Measurements from ENCODE around the gene NUBP2.
"Not testable (repeated sequence)": the region's sequence is repeated elsewhere in the genome, so short reads cannot be mapped to it uniquely, and the experiment has no call there.

The NUBP2 gene

DNA sequence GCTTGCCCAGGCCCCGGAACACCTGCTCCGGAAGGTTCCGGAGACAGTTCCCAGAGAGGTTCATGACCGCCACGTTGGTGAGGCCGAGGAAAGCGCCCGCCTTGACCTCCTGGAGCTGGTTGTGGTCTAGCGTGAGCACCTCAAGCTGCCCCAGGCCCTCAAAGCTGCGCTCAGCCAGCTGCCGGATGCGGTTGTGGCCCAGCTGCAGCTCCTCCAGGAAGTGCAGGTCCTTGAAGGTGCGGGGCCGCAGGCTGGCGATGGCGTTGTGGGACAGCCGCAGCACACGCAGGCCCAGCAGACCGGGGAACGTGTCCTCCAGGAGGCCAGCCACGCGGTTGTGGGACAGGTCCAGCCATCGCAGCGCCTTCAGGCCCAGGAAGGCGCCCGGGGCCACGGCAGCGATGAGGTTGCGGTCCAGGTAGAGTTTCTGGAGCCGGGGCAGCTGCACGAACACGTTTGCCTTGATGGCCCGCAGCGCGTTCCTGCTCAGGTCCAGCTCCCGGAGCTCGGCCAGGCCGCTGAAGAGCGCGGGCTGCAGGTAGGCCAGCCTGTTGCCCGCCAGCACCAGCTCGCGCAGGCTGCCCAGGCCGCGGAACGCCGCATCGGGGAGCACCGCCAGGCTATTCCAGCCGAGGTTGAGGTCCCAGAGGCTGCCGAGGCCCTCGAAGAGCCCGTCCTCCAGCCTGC, 8.6 kb downstream of the NUBP2 start:
- H3K36me3 ChIP-seq (ENCODE audit: control insufficient read depth in 1 of 2, insufficient read depth in 2 of 2, low read length in 2 of 2) = peaks cover 0 to 30% of the 10 kb centered on the region in 2 donors
- H3K4me3 ChIP-seq (ENCODE audit: low read depth in 1 of 2, low read length in 2 of 2) = no peak overlapping the region
- H3K9me3 ChIP-seq (ENCODE audit: control insufficient read depth in 1 of 2, low read length in 2 of 2) = no peaks in the 10 kb centered on the region
- H3K9ac ChIP-seq (ENCODE audit: low read depth in 1 of 2, low read length in 2 of 2) = no peak overlapping the region
- no peak overlapping the region for H3K27ac ChIP-seq (ENCODE audit: low read depth, low read length)
- H3K27me3 ChIP-seq (ENCODE audit: control insufficient read depth in 1 of 2, insufficient read depth in 2 of 2, low read length in 2 of 2) = no peaks in the 10 kb centered on the region
- H3K4me1 ChIP-seq (ENCODE audit: control insufficient read depth in 1 of 2, insufficient read depth in 2 of 2, low read length in 2 of 2) = no peaks in the 10 kb centered on the region

DNA sequence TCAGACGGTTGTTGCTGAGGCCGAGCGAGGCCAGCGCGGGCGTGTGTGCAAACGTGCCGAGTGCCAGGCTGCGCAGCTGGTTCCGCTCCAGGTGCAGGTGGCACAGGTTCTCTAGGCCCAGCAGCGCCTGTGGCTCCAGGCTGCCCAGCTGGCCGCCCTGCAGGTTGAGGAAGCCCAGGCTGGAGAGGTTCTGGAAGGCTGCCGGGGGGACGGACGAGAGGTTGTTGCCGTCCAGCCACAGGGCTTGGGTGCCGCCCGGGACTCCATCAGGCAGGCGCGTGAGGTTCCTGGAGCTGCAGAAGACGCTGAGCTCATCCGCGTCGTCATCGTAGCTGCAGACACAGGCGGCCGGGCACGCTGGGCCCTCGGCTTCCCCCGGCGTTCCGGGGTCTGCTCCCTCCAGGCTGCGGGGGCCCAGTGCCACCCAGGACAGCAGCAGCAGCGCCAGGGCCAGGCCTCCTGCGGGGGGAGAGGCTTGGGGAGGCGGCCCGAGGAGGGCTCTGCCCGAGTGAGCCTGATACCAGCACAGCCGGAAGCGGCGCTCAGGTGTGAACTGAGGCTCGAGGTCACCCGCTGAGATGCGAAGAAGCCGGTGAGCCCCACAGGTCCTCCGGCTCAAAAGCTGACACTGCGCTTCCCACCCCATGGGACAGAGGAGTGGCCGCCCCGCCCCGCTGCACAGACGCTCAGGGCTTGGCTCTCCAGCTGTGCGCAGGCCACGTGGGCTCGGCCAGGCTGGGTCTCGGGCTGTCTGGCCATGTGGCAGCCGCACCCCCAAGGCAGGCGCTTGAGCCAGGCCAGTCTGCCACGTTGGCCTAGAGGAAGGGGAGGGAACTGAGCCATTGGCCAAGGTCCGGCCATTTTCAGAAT, 9.4 kb downstream of the NUBP2 start:
- Histone ChIP-seq H3K36me3 (ENCODE audit: control insufficient read depth in 1 of 2, insufficient read depth in 2 of 2, low read length in 2 of 2) (peaks cover 0 to 22% of the 10 kb centered on the region in 2 donors), H3K27me3 (ENCODE audit: control insufficient read depth in 1 of 2, insufficient read depth in 2 of 2, low read length in 2 of 2) (no peaks in the 10 kb centered on the region), H3K4me3 (ENCODE audit: low read depth in 1 of 2, low read length in 2 of 2) (no peak overlapping the region), H3K4me1 (ENCODE audit: control insufficient read depth in 1 of 2, insufficient read depth in 2 of 2, low read length in 2 of 2) (no peaks in the 10 kb centered on the region), H3K9me3 (ENCODE audit: control insufficient read depth in 1 of 2, low read length in 2 of 2) (no peaks in the 10 kb centered on the region), H3K27ac (ENCODE audit: low read depth, low read length) (no peak overlapping the region), H3K9ac (ENCODE audit: low read depth in 1 of 2, low read length in 2 of 2) (no peak overlapping the region)

DNA sequence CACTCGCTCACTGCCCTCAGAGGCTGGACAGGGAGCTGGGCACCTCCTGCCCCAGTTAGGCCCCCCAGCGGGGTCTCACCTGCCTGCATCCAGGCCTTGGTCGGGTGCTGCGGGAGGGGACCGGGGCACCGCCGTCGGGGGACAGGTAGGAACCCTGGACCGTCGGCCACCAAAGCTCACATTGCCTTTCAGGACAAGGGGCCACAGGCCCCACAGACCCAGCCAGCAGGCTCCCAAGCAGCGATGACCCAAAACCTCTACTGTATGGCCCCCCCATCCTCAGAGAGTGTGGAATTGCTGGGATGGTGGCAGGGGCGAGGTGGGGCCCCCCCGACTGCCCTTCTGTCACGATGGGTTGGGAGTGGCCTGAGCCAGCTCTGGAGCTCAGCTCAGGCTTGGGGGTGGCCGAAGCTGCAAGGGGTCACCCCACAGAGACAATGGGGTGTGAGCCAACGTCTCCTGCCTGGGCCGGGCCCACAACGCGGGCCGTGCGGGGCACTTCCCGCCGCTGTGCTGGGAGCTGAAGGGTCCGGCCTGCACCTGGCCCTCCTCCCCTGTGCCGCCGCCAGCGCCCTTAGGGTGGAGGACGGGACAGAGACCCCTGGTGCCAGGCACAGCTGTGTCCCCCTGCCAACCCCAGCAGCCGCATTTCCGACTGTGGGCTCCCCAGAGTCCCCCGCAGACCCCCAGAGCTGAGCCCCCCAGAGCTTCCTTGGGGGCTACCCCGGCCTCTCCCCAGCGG, 10.2 kb downstream of the NUBP2 start:
- H3K27ac ChIP-seq (ENCODE audit: low read depth, low read length) = no peak overlapping the region
- H3K4me3 ChIP-seq (ENCODE audit: low read depth in 1 of 2, low read length in 2 of 2) = no peak overlapping the region
- peaks cover 0 to 14% of the 10 kb centered on the region in 2 donors for H3K36me3 ChIP-seq (ENCODE audit: control insufficient read depth in 1 of 2, insufficient read depth in 2 of 2, low read length in 2 of 2)
- H3K9ac ChIP-seq (ENCODE audit: low read depth in 1 of 2, low read length in 2 of 2) = no peak overlapping the region
- H3K27me3 ChIP-seq (ENCODE audit: control insufficient read depth in 1 of 2, insufficient read depth in 2 of 2, low read length in 2 of 2) = no peaks in the 10 kb centered on the region
- H3K4me1 ChIP-seq (ENCODE audit: control insufficient read depth in 1 of 2, insufficient read depth in 2 of 2, low read length in 2 of 2) = no peaks in the 10 kb centered on the region
- H3K9me3 ChIP-seq (ENCODE audit: control insufficient read depth in 1 of 2, low read length in 2 of 2) = no peaks in the 10 kb centered on the region

DNA sequence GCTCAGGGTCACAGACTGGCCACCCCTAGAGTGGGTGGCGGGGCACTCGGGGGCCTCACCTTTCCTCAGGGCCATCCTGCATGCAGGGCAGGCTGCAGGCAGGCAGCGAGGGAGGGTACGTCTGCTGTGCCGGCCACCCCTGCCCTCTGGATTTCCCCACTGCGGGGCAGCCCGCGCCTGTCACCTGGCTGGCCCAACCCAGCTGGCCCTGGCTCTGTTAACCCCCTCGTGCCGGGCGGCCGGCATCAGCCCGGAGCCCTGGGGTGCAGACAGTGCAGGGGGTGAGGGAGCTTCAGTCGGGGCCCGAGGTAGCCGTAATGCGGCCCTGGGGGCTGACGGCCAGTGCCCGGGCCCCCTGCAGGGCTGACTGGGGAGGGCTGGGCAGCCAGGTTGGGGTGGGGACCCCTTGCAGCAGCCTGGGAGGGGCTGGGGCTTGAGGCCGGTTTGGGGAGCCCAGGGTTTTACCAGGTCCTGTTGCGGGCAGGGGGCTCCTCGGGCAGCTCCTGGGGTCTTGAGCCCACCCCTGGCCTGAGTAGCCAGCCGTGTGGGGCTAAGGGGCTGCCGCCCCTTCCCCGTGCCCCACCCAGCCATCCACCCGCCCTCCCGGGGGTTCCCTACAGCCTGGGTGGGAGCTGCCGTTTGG, 10.9 kb downstream of the NUBP2 start, which contains the start of gene IGFALS:
Gene IGFALS (minus strand): TSS at position 128 of the 643 bp plus-strand sequence. CDS start 53 bp downstream, at position 75.
- Histone ChIP-seq H3K9me3 (ENCODE audit: control insufficient read depth in 1 of 2, low read length in 2 of 2) (no peaks in the 10 kb centered on the region), H3K4me1 (ENCODE audit: control insufficient read depth in 1 of 2, insufficient read depth in 2 of 2, low read length in 2 of 2) (no peaks in the 10 kb centered on the region), H3K27ac (ENCODE audit: low read depth, low read length) (no peak within 1 kb of the TSS), H3K36me3 (ENCODE audit: control insufficient read depth in 1 of 2, insufficient read depth in 2 of 2, low read length in 2 of 2) (peaks cover 0 to 8% of the 10 kb centered on the region in 2 donors), H3K9ac (ENCODE audit: low read depth in 1 of 2, low read length in 2 of 2) (no peak within 1 kb of the TSS), H3K4me3 (ENCODE audit: low read depth in 1 of 2, low read length in 2 of 2) (no peak within 1 kb of the TSS), H3K27me3 (ENCODE audit: control insufficient read depth in 1 of 2, insufficient read depth in 2 of 2, low read length in 2 of 2) (no peaks in the 10 kb centered on the region)

DNA sequence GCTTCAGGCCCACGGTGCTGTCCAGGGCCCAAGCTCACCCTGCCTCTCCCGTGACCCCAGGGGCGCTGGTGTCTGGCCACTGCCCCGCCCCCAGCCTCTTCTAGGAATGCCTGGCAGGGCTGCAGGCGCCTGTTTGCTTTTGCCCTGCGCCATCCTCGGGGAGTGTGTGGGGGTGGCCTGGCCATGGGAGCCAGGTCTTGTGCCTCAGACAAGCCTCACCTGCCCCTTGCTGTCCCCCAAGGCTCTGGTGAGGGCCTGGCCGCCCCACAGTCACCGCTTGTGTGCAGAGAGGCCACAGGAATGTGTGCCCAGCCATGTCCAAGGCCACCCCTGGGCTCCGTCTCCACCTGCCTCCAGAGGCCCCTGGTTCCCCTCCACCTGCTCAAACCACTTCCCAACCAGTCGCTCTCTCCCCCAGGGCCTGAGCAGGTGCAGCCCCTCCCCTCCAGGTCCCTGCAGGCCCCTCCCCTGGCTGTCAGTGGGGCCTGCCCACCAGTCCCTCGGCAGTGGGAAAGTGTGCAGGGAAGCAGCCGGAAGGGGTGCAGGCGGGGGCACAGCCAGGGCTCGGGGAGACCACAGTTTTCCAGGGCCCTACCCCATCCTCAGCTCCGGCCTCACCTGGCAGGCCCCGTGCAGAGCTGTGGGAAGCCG, 11.6 kb downstream of the NUBP2 start:
- Histone ChIP-seq H3K27ac (ENCODE audit: low read depth, low read length) (no peak overlapping the region), H3K9me3 (ENCODE audit: control insufficient read depth in 1 of 2, low read length in 2 of 2) (no peaks in the 10 kb centered on the region), H3K36me3 (ENCODE audit: control insufficient read depth in 1 of 2, insufficient read depth in 2 of 2, low read length in 2 of 2) (peaks cover 0 to 4% of the 10 kb centered on the region in 2 donors), H3K4me1 (ENCODE audit: control insufficient read depth in 1 of 2, insufficient read depth in 2 of 2, low read length in 2 of 2) (no peaks in the 10 kb centered on the region), H3K27me3 (ENCODE audit: control insufficient read depth in 1 of 2, insufficient read depth in 2 of 2, low read length in 2 of 2) (no peaks in the 10 kb centered on the region), H3K4me3 (ENCODE audit: low read depth in 1 of 2, low read length in 2 of 2) (no peak overlapping the region), H3K9ac (ENCODE audit: low read depth in 1 of 2, low read length in 2 of 2) (no peak overlapping the region)

DNA sequence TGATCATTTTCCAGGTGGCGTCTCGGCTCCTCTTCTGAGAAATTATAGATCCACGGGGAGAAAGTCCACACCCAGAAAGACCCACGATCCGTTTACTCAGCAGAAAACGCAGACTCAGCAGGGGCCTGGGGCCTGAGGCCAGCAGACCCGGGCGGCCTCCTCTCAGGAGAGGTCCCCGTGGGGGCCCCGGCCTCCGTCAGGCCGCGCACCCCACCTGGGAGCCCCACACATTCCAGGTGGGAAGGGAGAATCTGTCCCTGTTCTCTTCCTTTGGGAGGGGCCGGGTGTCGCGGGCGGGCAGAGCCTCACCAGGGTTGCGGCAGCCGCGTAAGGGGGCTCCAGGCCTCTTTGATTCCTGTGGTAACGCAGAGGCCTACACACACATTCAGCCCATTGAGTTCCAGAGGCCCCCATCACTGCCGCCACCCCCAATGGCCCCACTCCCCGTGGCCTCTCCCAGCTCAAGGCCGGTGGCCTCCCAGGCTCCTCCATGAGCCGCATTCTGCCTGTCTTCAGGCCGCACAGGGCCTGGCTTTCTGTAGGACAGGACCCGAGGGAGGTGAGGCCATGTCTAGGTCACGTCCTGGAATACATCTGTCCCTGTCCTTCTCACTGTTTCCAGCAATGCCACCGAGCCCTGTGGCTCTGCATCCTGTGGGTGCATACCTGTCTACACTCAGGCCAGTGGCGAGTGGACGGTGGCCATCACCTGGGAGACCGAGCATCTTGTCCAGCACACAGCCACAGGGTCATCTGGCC, 12.3 kb downstream of the NUBP2 start:
- Histone ChIP-seq H3K27ac (ENCODE audit: low read depth, low read length) (no peak overlapping the region), H3K36me3 (ENCODE audit: control insufficient read depth in 1 of 2, insufficient read depth in 2 of 2, low read length in 2 of 2) (no peaks in the 10 kb centered on the region), H3K4me3 (ENCODE audit: low read depth in 1 of 2, low read length in 2 of 2) (no peak overlapping the region)

DNA sequence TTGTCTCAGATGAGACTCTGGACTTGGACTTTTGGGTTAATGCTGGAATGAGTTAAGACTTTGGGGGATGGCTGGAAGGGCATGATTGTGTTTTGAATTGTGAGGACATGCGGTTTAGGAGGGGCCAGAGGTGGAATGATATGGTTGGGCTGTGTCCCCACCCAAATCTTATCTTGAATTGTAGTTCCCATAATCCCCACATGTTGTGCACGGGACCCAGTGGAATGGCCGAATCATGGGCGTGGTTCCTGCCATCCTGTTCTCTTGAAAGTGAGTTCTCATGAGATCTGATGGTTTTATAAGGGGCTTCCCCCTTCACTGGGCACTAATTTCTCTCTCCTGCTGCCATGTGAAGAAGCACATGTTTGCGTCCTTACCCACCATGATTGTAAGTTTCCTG, 16.5 kb downstream of the NUBP2 start:
- H3K27me3 ChIP-seq (ENCODE audit: control insufficient read depth in 1 of 2, insufficient read depth in 2 of 2, low read length in 2 of 2); H3K4me3 ChIP-seq (ENCODE audit: low read depth in 1 of 2, low read length in 2 of 2): not testable (repeated sequence)

More for the DNA sequence above, 12.3 kb downstream of the NUBP2 start:
- Histone ChIP-seq H3K27me3 (ENCODE audit: control insufficient read depth in 1 of 2, insufficient read depth in 2 of 2, low read length in 2 of 2) (no peaks in the 10 kb centered on the region), H3K4me1 (ENCODE audit: control insufficient read depth in 1 of 2, insufficient read depth in 2 of 2, low read length in 2 of 2) (no peaks in the 10 kb centered on the region), H3K9me3 (ENCODE audit: control insufficient read depth in 1 of 2, low read length in 2 of 2) (no peaks in the 10 kb centered on the region), H3K9ac (ENCODE audit: low read depth in 1 of 2, low read length in 2 of 2) (no peak overlapping the region)

DNA sequence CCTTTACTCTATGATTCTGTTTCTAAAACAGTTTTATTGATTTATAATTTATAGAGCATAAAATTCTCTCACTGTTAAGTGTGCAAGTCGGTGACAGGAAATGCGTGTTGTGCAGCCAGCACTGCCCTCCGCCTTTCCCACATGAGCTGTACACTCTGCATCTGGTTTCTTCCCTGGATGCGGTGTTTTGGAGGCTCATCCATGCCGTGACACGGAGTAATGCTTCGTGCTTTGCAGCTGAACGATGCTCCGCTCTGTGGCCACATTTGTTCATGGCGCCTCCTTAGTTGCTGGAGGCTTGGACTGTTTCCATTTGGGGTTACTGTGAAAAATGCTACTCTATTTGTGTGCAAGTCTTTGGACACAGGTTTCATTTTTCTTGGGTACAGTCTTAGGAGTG, 17.9 kb downstream of the NUBP2 start:
- Histone ChIP-seq H3K4me3 (ENCODE audit: low read depth in 1 of 2, low read length in 2 of 2) (no peak overlapping the region), H3K27me3 (ENCODE audit: control insufficient read depth in 1 of 2, insufficient read depth in 2 of 2, low read length in 2 of 2) (no peaks in the 10 kb centered on the region), H3K36me3 (ENCODE audit: control insufficient read depth in 1 of 2, insufficient read depth in 2 of 2, low read length in 2 of 2) (peaks cover 0 to 5% of the 10 kb centered on the region in 2 donors), H3K27ac (ENCODE audit: low read depth, low read length) (no peak overlapping the region), H3K9ac (ENCODE audit: low read depth in 1 of 2, low read length in 2 of 2) (no peak overlapping the region), H3K4me1 (ENCODE audit: control insufficient read depth in 1 of 2, insufficient read depth in 2 of 2, low read length in 2 of 2) (no peaks in the 10 kb centered on the region), H3K9me3 (ENCODE audit: control insufficient read depth in 1 of 2, low read length in 2 of 2) (no peaks in the 10 kb centered on the region)

More for the DNA sequence above, 16.5 kb downstream of the NUBP2 start:
- not testable (repeated sequence) for H3K9me3 ChIP-seq (ENCODE audit: control insufficient read depth in 1 of 2, low read length in 2 of 2); H3K36me3 ChIP-seq (ENCODE audit: control insufficient read depth in 1 of 2, insufficient read depth in 2 of 2, low read length in 2 of 2); H3K27ac ChIP-seq (ENCODE audit: low read depth, low read length); H3K9ac ChIP-seq (ENCODE audit: low read depth in 1 of 2, low read length in 2 of 2); H3K4me1 ChIP-seq (ENCODE audit: control insufficient read depth in 1 of 2, insufficient read depth in 2 of 2, low read length in 2 of 2)

DNA sequence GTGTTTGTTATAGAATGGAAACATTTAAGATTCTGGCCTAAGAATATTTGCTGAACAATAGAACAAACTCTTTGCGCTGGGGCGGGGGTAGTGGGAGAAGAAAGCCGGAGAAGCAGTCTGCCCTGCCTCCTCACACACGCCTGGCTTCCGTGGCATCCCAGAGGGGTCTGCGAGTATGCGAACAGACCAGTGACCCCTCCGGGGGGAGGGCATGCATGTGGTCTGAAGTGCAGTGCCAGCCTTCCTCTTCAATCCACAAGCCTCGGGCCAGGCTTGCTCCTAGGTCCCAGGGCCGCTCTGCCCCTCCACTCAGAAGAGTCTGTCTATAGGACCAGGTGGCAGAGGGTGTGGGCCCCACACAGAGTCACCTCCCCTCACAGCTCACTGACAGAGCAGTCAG, 24.9 kb downstream of the NUBP2 start:
- no peak overlapping the region for H3K9ac ChIP-seq (ENCODE audit: low read depth in 1 of 2, low read length in 2 of 2)
- no peaks in the 10 kb centered on the region for H3K27me3 ChIP-seq (ENCODE audit: control insufficient read depth in 1 of 2, insufficient read depth in 2 of 2, low read length in 2 of 2)
- H3K4me3 ChIP-seq (ENCODE audit: low read depth in 1 of 2, low read length in 2 of 2) = no peak overlapping the region
- peaks cover 0 to under 1% of the 10 kb centered on the region in 2 donors for H3K4me1 ChIP-seq (ENCODE audit: control insufficient read depth in 1 of 2, insufficient read depth in 2 of 2, low read length in 2 of 2)
- no peaks in the 10 kb centered on the region for H3K9me3 ChIP-seq (ENCODE audit: control insufficient read depth in 1 of 2, low read length in 2 of 2)
- peaks cover 10 to 31% of the 10 kb centered on the region in 2 donors for H3K36me3 ChIP-seq (ENCODE audit: control insufficient read depth in 1 of 2, insufficient read depth in 2 of 2, low read length in 2 of 2)
- H3K27ac ChIP-seq (ENCODE audit: low read depth, low read length) = no peak overlapping the region
